RWPE1 (cell line): ENCODE data around the gene RNPS1.

Experiments
- CTCF ChIA-PET: fragments of 350-600 bp; sonication (Branson Sonifier 250); formaldehyde crosslinking; extraction: SDS; loops from one replicate; lab custom pipeline; 2021; lab: Yijun Ruan, JAX
- POLR2A ChIA-PET: fragments of 400-600 bp; formaldehyde crosslinking; extraction: SDS; loops from one replicate; lab custom pipeline; 2020; ENCODE audit warnings: antibody characterized with exemption; ENCODE audit not compliant: low non-redundant PET; lab: Yijun Ruan, JAX
- DNase-seq: peaks from one replicate; pipeline ENCODE4 v3.0.0; 2012; ENCODE audit warnings: low spot score
- H3K27ac ChIP-seq: fragments of 450-650 bp; 2 replicates; pipeline ENCODE4 v1.5.1; 2017
- CTCF ChIP-seq: fragments of 450-650 bp; conservative IDR thresholded peaks from 2 replicates; pipeline ENCODE4 v1.5.1; 2017; ENCODE audit warnings: low read depth, mild to moderate bottlenecking

The RNPS1 gene

DNA sequence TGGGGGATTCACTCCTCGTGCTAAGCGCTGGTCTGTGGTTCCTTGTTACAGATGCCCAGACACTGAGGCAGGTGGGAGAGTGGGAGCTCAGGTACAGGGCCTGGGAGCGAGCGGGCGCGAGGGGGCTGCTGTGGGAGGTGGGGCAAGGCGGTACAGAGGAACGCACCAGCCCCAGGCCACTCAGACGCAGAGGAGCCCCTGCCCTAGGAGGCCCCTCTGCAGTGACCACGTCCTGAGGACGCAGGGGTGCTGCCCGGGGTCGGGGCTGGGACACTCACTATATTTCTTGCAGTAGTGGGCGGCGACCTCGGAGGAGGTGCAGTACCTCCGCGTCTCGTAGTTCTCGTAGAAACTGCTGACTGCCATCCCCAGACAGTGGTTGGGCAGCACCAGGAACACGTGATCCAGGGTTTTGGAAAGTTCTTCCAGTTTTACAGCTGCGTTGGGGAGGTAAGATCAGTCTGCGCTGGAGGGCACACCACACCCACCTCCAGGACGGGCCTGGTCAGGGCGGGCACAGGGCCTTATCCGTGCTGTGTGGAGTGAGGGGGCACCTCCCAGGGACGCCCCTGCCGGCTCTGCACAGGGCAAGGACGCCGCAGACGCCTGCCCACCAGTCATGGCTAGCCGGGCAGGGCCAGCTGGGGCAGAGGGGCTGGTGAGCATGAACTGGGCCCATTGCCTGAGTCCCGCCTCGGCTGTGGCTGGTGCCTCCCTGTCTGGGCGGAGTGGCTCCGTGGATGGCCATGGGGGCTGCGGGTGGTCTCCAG, 16.3 kb upstream of the RNPS1 start:
- DNase-seq, result no peak
- ChIA-PET POLR2A (no interaction called here), CTCF (no interaction called here)
- TF ChIP-seq CTCF, result no peak
- H3K27ac ChIP-seq, result no peak overlapping the region

DNA sequence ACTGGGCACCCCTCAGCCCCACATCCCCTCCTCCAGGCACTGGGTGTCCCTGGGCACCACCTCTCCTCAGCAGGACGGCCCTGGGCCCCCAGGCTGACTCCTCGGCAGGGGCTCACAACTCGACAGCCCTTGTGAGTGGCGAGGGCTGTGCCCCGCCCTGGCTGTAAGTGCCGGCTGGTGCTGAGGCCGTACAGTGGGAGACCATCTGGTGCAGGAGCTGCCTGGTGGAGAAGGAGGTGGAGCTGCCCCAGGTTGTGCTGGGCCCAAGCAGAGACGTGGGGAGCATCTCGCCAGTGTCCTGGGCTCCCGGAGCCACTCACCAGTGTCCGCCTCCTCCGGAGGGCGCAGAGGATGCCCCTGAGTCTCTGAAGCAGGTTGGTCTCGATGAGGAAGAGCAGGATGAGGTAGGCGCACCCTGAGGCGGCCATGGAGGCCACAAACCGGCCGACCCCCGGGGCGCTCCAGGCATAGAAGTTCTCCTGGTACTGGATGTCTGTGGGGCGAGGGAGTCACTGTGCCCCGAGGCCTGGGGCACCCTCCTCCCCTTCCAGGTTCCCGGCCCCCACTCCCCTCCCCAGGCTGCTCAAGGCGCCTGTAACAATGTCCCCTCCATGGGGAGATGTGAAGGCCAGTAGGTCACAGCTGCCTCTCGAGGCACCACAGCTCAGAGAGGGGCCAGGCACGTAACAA, 15.1 kb upstream of the RNPS1 start:
- no peak overlapping the region for H3K27ac ChIP-seq
- DNase-seq, result no peak
- POLR2A ChIA-PET, result interaction anchor here (0.5 kb wide), 1 partner anchor 187 kb away, joined by 3 read pairs; no protein-coding TSS in a partner anchor
- TF ChIP-seq CTCF, result no peak
- CTCF ChIA-PET, result no interaction called here

GRCh38 chr16:2282262-2282661, 14.3 kb upstream of the RNPS1 start:
- H3K27ac ChIP-seq, result no peak overlapping the region
- TF ChIP-seq CTCF, result no peak
- POLR2A ChIA-PET, result interaction anchor here (0.5 kb wide), 1 partner anchor 187 kb away, joined by 3 read pairs; no protein-coding TSS in a partner anchor
- CTCF ChIA-PET, result no interaction called here
- no peak for DNase-seq

DNA sequence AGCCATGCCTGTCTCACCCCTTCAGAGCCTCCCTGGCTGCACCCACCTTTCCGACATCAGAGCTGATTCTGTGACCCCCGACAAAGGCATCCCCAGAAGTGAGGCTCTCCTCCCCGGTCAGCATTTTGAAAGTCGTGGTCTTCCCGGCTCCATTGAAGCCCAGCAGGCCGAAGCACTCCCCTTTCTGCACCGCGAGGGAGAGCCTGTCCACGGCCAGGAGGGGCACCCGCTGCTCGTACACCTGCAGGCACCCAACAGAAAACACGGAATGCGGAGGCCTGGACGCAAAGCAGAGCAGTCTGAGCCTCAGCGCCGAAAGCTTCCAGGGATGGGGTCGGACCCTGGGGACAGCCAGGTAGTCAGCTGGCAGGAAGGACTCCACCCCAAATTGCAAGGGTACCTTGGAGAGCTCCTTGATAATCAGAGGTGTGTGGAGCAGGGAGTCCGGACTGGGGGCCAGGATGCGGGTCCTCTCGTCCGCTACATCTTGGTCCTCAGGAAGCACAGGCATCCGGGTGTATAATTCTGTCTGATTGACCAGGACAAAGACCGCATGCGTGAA, 13.1 kb upstream of the RNPS1 start:
- no peak for DNase-seq
- H3K27ac ChIP-seq, result no peak overlapping the region
- POLR2A ChIA-PET, result no interaction called here
- CTCF ChIA-PET, result interaction anchor here (0.6 kb wide), 1 partner anchor 46 kb away, joined by 3 read pairs; no protein-coding TSS in a partner anchor
- no peak for TF ChIP-seq CTCF

- no peak for DNase-seq
- no peak for TF ChIP-seq CTCF
- no peak overlapping the region for H3K27ac ChIP-seq
- ChIA-PET POLR2A (no interaction called here), CTCF (no interaction called here)
These were observed 12.5 kb upstream of the RNPS1 start for GRCh38 chr16:2280461-2280860.
